ENCODE data around the gene SDC4.

DNA sequence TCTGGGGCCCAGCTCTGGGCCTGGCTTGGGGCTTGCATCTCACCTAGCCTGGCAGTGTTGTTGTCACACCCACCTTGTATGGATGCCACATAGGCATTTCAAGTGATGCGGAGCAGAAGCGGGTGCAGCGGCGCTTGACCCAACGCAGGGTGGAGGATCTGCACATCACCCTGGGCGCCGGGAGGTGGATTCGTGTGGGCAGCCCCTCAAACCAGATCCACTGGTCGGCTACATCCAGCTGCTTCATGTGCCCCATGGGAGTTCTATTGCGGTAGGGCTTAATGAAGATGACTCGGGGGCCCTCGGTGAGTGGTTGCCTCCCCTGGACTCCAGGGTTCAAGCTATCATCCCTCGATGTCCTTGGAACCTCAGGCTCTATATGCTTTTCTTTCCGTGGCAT, 26.7 kb upstream of the SDC4 start:
- TF ChIP-seq, protein P1, sequence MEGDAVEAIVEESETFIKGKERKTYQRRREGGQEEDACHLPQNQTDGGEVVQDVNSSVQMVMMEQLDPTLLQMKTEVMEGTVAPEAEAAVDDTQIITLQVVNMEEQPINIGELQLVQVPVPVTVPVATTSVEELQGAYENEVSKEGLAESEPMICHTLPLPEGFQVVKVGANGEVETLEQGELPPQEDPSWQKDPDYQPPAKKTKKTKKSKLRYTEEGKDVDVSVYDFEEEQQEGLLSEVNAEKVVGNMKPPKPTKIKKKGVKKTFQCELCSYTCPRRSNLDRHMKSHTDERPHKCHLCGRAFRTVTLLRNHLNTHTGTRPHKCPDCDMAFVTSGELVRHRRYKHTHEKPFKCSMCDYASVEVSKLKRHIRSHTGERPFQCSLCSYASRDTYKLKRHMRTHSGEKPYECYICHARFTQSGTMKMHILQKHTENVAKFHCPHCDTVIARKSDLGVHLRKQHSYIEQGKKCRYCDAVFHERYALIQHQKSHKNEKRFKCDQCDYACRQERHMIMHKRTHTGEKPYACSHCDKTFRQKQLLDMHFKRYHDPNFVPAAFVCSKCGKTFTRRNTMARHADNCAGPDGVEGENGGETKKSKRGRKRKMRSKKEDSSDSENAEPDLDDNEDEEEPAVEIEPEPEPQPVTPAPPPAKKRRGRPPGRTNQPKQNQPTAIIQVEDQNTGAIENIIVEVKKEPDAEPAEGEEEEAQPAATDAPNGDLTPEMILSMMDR (IDR thresholded peaks at IDR 0.05 in 2 of 3, conservative IDR thresholded peaks at IDR 0.05 in 1 of 3; ENCODE audit: control insufficient read depth in 2 of 3, extremely low read depth in 1 of 3, insufficient read depth in 1 of 3, low read depth in 3 of 3, low read length in 3 of 3) = no peak
- TF ChIP-seq NFIC (IDR thresholded peaks at IDR 0.05; ENCODE audit: low read depth, low read length) = no peak
- TF ChIP-seq SMARCA5 (IDR thresholded peaks at IDR 0.05) = no peak
- no peak for TF ChIP-seq HDAC6 (IDR thresholded peaks at IDR 0.05; ENCODE audit: unreplicated experiment)
- no peak for TF ChIP-seq JUND (IDR thresholded peaks at IDR 0.05; ENCODE audit: low read depth, low read length)
- TF ChIP-seq HDAC2 (IDR thresholded peaks at IDR 0.05) = no peak
- TF ChIP-seq NFYA (IDR thresholded peaks at IDR 0.05; ENCODE audit: borderline replicate concordance, low read depth, low read length) = no peak

Measured in GM12878 (cell line).